Cardiac muscle cell (in vitro differentiated cells and primary cell): ENCODE measurements around the gene TOX2. TPM values are rescaled to one million over a fixed set of nuclear protein-coding genes. Genes with fewer than 3 reads are reported as not detected.

Experiments used
- DNase-seq, 2 donors: peaks; one replicate each; pipeline versions ENCODE4 v3.0.0 to v3.0.0-alpha.2; 2010 to 2017; ENCODE audit warnings: low read depth in 1 of 2, low spot score in 1 of 2
- H3K27ac ChIP-seq: fragments of 200-600 bp; sonication (generic); 2 replicates; pipeline ENCODE4 v1.5.1; 2016
- H3K27me3 ChIP-seq: fragments of 200-600 bp; sonication (generic); 2 replicates; pipeline ENCODE4 v1.6.0; 2016; ENCODE audit warnings: control low read depth
- H3K36me3 ChIP-seq: fragments of 200-600 bp; sonication (generic); 2 replicates; pipeline ENCODE4 v1.5.1; 2016; ENCODE audit warnings: control low read depth
- H3K4me1 ChIP-seq: fragments of 200-600 bp; sonication (generic); 2 replicates; pipeline ENCODE4 v1.8.1; 2017; ENCODE audit warnings: low read depth, mild to moderate bottlenecking, mixed run types
- H3K4me3 ChIP-seq: fragments of 200-600 bp; sonication (generic); 2 replicates; pipeline ENCODE4 v1.5.1; 2016; ENCODE audit warnings: mild to moderate bottlenecking
- H3K9me3 ChIP-seq: fragments of 200-600 bp; sonication (generic); 2 replicates; pipeline ENCODE4 v1.5.1; 2017; ENCODE audit warnings: low read depth, mild to moderate bottlenecking, control low read depth
- CTCF ChIP-seq: IDR thresholded peaks from 2 replicates; pipeline ENCODE4 v1.5.1; 2012; ENCODE audit warnings: low read depth, mild to moderate bottlenecking, low read length
- polyA plus RNA-seq: library from polyadenylated mRNA; unstranded; fragments of >200 nt; fragmentation: Nextera tagmentation; extraction: Ambion mirVana; gene quantifications from 2 replicates; pipeline ENCODE4 v1.2.1, GENCODE V29; 2016
- total RNA-seq: library from RNA; depleted of rRNA; stranded (reverse); fragments of >200 nt; gene quantifications from 2 replicates; pipeline ENCODE4 v1.2.3, GENCODE V29; 2016

Gene TOX2
- total and polyA plus RNA-seq, 2 experiments from 2014 or later: 0.09 to 0.32 TPM

DNA sequence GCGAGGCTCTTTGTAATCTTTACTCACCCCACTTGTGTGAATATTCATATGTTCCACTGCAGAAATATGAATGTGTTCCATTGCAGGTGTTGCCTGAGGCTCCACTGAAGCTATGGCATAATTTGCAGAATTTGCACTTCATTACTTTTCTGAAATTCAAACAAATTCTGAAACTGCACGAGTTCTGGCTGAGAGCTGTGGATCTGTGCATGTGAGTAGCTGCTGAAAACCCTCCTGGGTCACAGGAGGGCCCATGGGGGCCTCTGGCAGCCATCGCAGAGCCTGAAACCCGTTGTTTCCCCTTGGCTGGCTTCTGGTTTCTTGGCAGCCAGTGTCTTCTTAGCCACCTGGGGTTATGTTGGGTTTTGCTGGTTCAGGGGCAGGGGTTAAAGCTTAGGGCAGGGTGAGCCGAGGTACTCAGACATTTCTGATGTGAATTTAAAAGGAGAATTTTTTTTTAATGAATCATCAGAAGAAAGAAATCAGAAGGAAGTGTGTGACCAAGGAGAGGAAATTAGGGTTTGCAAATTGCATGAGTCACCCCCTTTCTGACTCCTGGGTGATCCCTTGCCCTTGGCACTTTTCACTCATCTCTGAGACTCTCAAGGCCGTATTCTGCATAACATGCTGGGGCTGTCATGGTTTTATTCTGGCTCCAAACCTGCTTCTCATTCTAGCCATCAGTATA, 40.6 kb downstream of the TOX2 start:
- H3K36me3 ChIP-seq: no peaks in the 10 kb centered on the region
- H3K27ac ChIP-seq: no peak overlapping the region
- H3K9me3 ChIP-seq: no peaks in the 10 kb centered on the region
- H3K4me3 ChIP-seq: no peak overlapping the region
- peak in 1 of 2 donors; percentile 84 for DNase-seq
- no peaks in the 10 kb centered on the region for H3K27me3 ChIP-seq
- no peaks in the 10 kb centered on the region for H3K4me1 ChIP-seq
- TF ChIP-seq CTCF: no peak

- H3K27ac ChIP-seq: no peak overlapping the region
- no peaks in the 10 kb centered on the region for H3K4me1 ChIP-seq
- no peak for TF ChIP-seq CTCF
- no peaks in the 10 kb centered on the region for H3K27me3 ChIP-seq
- DNase-seq: no peak
- H3K4me3 ChIP-seq: no peak overlapping the region
- H3K9me3 ChIP-seq: no peaks in the 10 kb centered on the region
- H3K36me3 ChIP-seq: no peaks in the 10 kb centered on the region
Observed at GRCh38 chr20:43955750-43956191, 41.1 kb downstream of the TOX2 start.

DNA sequence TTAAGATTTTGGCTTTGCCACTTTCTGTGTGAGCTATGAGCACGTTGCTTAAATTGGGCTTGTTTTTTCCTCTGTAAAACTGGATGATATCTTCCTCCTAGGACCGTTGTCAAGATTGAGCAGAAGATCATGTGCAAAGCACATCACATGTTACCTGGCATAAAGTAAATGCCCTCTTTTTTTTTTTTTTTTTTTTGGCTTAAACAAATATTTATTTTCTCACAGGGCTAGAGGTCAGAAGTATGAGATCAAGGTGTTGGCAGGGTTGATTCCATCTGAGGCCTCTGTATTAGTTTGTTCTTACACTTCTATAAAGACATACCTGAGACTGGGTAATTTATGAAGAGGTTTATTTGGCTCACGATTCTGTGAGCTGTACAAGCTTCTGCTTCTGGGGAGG, 42.7 kb downstream of the TOX2 start:
- no peak for TF ChIP-seq CTCF
- DNase-seq: no peak
- Histone ChIP-seq H3K27me3 (no peaks in the 10 kb centered on the region), H3K36me3 (no peaks in the 10 kb centered on the region), H3K9me3 (no peaks in the 10 kb centered on the region), H3K4me3 (no peak overlapping the region), H3K4me1 (no peaks in the 10 kb centered on the region), H3K27ac (no peak overlapping the region)

DNA sequence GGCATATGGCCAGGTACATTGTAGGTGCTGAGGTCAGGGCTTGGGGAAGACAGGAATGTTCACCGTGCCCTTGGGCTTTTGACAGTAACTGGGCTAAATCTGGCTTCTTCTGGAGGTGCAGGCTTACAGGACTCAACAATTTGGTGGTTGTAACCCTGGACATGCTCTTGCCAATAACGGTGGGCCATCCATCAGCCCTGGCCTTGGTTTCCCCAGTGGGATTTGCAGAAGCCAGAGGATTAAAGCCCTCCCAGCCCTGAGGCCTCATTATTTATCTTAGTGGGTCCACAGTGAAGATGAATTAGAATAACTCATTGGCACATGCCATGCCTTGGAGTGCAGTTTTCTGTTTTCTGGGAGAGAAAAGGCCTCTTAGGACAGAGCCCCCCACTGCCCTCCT, 44.0 kb downstream of the TOX2 start:
- no peak for DNase-seq
- TF ChIP-seq CTCF: no peak
- no peaks in the 10 kb centered on the region for H3K36me3 ChIP-seq
- no peaks in the 10 kb centered on the region for H3K4me1 ChIP-seq
- no peaks in the 10 kb centered on the region for H3K9me3 ChIP-seq
- no peaks in the 10 kb centered on the region for H3K27me3 ChIP-seq
- H3K27ac ChIP-seq: no peak overlapping the region
- no peak overlapping the region for H3K4me3 ChIP-seq

GRCh38 chr20:43959079-43959919, 44.6 kb downstream of the TOX2 start:
- no peaks in the 10 kb centered on the region for H3K9me3 ChIP-seq
- TF ChIP-seq CTCF: no peak
- no peak overlapping the region for H3K4me3 ChIP-seq
- no peak overlapping the region for H3K27ac ChIP-seq
- H3K36me3 ChIP-seq: no peaks in the 10 kb centered on the region
- no peaks in the 10 kb centered on the region for H3K4me1 ChIP-seq
- DNase-seq: peak; percentile 19 to 62
- no peaks in the 10 kb centered on the region for H3K27me3 ChIP-seq
